Aorta (tissue), 5 donors: ENCODE results near the gene HRH2. TPM values are rescaled to one million over a fixed set of nuclear protein-coding genes. Genes with fewer than 3 reads are reported as not detected.

ENCODE experiments used
- ATAC-seq: fragments of 200-7000 bp; cut with Tn5 transposase; one replicate; pipeline ENCODE4 v1.9.1; 2022; ENCODE audit warnings: moderate library complexity; ENCODE audit not compliant: low FRiP score
- DNase-seq, 2 donors: peaks; one replicate each; pipeline ENCODE4 v3.0.0-alpha.2; 2020
- H3K27ac ChIP-seq, 2 donors: one replicate each; pipeline ENCODE4 v1.5.1; 2013; ENCODE audit warnings: low read length in 2 of 2, mild to moderate bottlenecking in 2 of 2, moderate library complexity in 2 of 2, control low read depth in 1 of 2, inconsistent platforms in 1 of 2, low read depth in 1 of 2
- H3K27me3 ChIP-seq, 2 donors: one replicate each; pipeline ENCODE4 v1.6.1; 2013; ENCODE audit warnings: control low read depth in 1 of 2, low read length in 1 of 2, mild to moderate bottlenecking in 1 of 2, moderate library complexity in 1 of 2; ENCODE audit not compliant: insufficient read depth in 2 of 2, control insufficient read depth in 1 of 2
- H3K36me3 ChIP-seq, 2 donors: one replicate each; pipeline ENCODE4 v1.6.1; 2013; ENCODE audit warnings: control low read depth in 1 of 2, low read length in 1 of 2, mild to moderate bottlenecking in 1 of 2; ENCODE audit not compliant: insufficient read depth in 2 of 2, control insufficient read depth in 1 of 2
- H3K4me1 ChIP-seq, 2 donors: one replicate each; pipeline ENCODE4 v1.6.1; 2013; ENCODE audit warnings: low read length in 2 of 2, control low read depth in 1 of 2, mild to moderate bottlenecking in 1 of 2, moderate library complexity in 1 of 2; ENCODE audit not compliant: insufficient read depth in 2 of 2, control insufficient read depth in 1 of 2
- H3K4me3 ChIP-seq, 2 donors: one replicate each; pipeline ENCODE4 v1.5.1; 2013; ENCODE audit warnings: low read length in 2 of 2, control low read depth in 1 of 2, mild to moderate bottlenecking in 1 of 2
- H3K9me3 ChIP-seq: one replicate; pipeline ENCODE4 v1.6.1; 2013; ENCODE audit warnings: mild to moderate bottlenecking, low read length; ENCODE audit not compliant: control insufficient read depth
- WGBS, 2 donors: extraction: QIAGEN DNeasy Blood & Tissue Kit; methylation state at CpG; one replicate each; pipeline ENCODE4 v1.1.7; 2013; 5-methylcytosine and 5-hydroxymethylcytosine counted together
- intact Hi-C, 2 donors: fragments of 100-400 bp; cut with DNase I; formaldehyde crosslinking; loops; one replicate each; pipeline versions ENCODE4 v1.14.2 to v1.15.0; 2022
- polyA plus RNA-seq, 2 donors: library from polyadenylated mRNA; stranded (reverse); fragments of 200-250 nt; gene quantifications; one replicate each; pipeline ENCODE4 v1.2.3, GENCODE V29; 2013
- total RNA-seq, 2 donors: library from RNA; stranded (reverse); fragmentation: NEBNext Ultra II Directional; extraction: Animal tissue kit (Norgen Biotek cat#: 25700); gene quantifications; one replicate each; pipeline ENCODE4 v1.2.1, GENCODE V29; 2021
- donor health status: healthy with polysubstance abuse.
- donor health status: Bipolar disorder and iron deficiency.
- donor health status: DM: no; HTN: no; CAD: no.
- donor health status: DM: no; HTN: no; CAD: no.
- donor health status: DM: yes; HTN: yes; CAD: no.

The HRH2 gene
- total and polyA plus RNA-seq, 4 donors: 1.1 to 15.3 (median 7.4) TPM

GRCh38 chr5:175746851-175747250 lies 89.0 kb downstream of the HRH2 start:
- DNase-seq (peak in 1 of 2 donors; percentile 17), ATAC-seq (no peak)
- intact Hi-C loops: no loop called here
- Histone ChIP-seq H3K4me1 (no peaks in the 10 kb centered on the region), H3K27me3 (no peaks in the 10 kb centered on the region), H3K9me3 (no peaks in the 10 kb centered on the region), H3K4me3 (no peak overlapping the region), H3K27ac (no peak overlapping the region), H3K36me3 (no peaks in the 10 kb centered on the region)
- WGBS, 2 donors: 17 to 25% methylated on average over 2 of the region's 2 CpGs

DNA sequence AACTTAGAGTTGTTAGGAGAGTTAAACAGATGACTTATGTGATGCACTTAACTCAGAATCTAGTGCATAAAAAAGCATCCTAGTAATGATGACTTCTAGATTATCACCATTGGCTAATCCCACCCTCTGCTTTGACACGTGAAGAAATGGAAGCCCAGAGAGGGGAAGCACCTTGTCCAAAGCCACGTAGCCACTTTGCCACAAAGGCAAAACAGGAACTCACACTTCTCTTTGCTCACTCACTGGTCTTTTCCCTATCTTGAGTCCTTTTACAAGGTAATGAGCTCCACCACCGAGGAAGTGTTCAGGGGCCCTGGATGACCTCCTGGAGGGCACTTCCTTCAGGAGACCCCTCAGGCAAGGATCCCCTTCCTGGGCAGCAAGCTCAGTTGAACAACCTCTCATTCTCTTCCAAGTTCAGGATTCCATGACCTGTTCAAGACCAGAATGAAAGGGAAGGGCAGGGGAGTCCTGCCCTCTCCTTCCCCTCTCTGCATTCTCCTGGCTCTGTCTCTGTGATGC lies 89.7 kb downstream of the HRH2 start:
- H3K4me3 ChIP-seq: no peak overlapping the region
- WGBS, 2 donors: 60 to 65% methylated on average over 3 of the region's 3 CpGs
- H3K4me1 ChIP-seq: no peaks in the 10 kb centered on the region
- ATAC-seq (no peak), DNase-seq (no peak)
- intact Hi-C loops: no loop called here
- H3K27me3 ChIP-seq: no peaks in the 10 kb centered on the region
- no peaks in the 10 kb centered on the region for H3K36me3 ChIP-seq
- no peaks in the 10 kb centered on the region for H3K9me3 ChIP-seq
- no peak overlapping the region for H3K27ac ChIP-seq

GRCh38 chr5:175748650-175749049 lies 90.8 kb downstream of the HRH2 start:
- no peaks in the 10 kb centered on the region for H3K9me3 ChIP-seq
- no peak for DNase-seq
- 62 to 64% methylated on average over 3 of the region's 3 CpGs for WGBS, 2 donors
- no peaks in the 10 kb centered on the region for H3K36me3 ChIP-seq
- H3K4me1 ChIP-seq: no peaks in the 10 kb centered on the region
- ATAC-seq: no peak
- no peak overlapping the region for H3K4me3 ChIP-seq
- no peaks in the 10 kb centered on the region for H3K27me3 ChIP-seq
- intact Hi-C loops: no loop called here
- no peak overlapping the region for H3K27ac ChIP-seq

DNA sequence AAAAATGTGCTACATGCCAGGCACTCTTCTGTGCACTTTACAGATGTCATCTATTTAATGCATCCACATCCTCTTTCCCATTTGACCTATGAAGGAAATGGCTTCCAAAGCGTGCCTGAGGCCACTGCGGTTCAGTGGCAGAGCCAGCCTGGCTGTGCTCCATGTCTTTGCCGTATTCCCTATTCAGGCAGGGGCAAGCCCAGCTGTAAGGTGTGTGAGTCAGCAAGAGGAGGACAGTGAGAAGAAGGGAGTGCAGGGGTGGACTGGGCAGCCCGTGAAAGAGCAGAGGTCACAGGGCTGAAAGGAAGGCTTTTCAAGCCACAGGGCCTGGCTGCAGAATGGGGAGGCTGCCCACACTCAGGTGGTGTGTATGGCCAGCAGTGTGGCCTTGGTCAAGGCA lies 91.7 kb downstream of the HRH2 start:
- H3K9me3 ChIP-seq: no peaks in the 10 kb centered on the region
- H3K4me1 ChIP-seq: no peaks in the 10 kb centered on the region
- ATAC-seq (no peak), DNase-seq (no peak)
- no peaks in the 10 kb centered on the region for H3K27me3 ChIP-seq
- WGBS, 2 donors: 74 to 84% methylated on average over 4 of the region's 4 CpGs
- no peaks in the 10 kb centered on the region for H3K36me3 ChIP-seq
- no peak overlapping the region for H3K4me3 ChIP-seq
- H3K27ac ChIP-seq: no peak overlapping the region
- intact Hi-C loops: no loop called here

DNA sequence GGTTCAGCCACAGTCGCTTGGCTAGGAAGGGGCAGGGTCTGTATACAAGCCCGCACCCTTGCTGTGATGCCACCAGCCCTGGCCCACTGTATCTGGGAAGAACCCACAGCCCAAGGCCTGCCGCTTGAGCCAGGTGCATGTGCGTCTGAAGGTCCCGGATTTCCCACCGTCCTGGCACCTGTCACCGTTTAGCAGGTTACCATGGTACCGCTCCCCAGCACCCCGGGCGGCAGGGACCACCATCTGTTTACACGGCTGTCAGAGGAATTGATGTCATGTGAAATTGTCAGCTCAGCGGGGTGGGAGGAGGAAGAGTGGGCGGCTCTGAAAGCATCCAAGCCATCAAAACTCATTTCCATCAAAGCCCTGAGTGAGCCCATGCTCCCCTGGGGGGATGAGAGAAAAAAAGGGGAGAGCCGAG lies 92.7 kb downstream of the HRH2 start:
- no peaks in the 10 kb centered on the region for H3K27me3 ChIP-seq
- H3K36me3 ChIP-seq: no peaks in the 10 kb centered on the region
- 21 to 28% methylated on average over 14 of the region's 14 CpGs for WGBS, 2 donors
- no peaks in the 10 kb centered on the region for H3K9me3 ChIP-seq
- no peak overlapping the region for H3K4me3 ChIP-seq
- DNase-seq: no peak
- ATAC-seq: no peak
- H3K27ac ChIP-seq: no peak overlapping the region
- no peaks in the 10 kb centered on the region for H3K4me1 ChIP-seq
- intact Hi-C loops: no loop called here

DNA sequence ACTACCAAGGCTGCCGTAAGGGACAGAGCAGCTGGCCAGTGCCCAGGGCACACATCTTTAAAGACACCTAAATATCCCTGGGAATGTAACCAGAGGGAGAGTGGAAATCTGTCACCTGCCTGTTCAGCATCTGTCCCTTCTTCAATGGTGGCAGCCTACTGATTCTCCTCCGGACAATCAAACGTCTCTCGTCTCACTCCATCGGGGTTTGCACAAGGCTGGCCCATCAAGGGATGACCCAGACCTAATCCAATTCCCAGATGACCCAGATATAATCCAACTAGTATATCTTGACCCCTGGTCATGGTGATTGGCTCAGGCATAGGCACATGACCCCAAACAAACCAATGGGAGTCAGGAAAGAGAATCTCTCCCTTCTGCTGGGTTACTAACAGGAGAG lies 93.5 kb downstream of the HRH2 start:
- Histone ChIP-seq H3K9me3 (no peaks in the 10 kb centered on the region), H3K4me1 (no peaks in the 10 kb centered on the region), H3K27ac (no peak overlapping the region), H3K36me3 (no peaks in the 10 kb centered on the region), H3K4me3 (no peak overlapping the region), H3K27me3 (no peaks in the 10 kb centered on the region)
- intact Hi-C loops: no loop called here
- WGBS, 2 donors: 87 to 89% methylated on average over 5 of the region's 5 CpGs
- ATAC-seq (no peak), DNase-seq (no peak)

- Histone ChIP-seq H3K36me3 (no peaks in the 10 kb centered on the region), H3K27ac (no peak overlapping the region), H3K27me3 (no peaks in the 10 kb centered on the region), H3K4me1 (no peaks in the 10 kb centered on the region), H3K4me3 (no peak overlapping the region), H3K9me3 (no peaks in the 10 kb centered on the region)
- no peak for ATAC-seq
- no peak for DNase-seq
- WGBS, 2 donors: 53 to 55% methylated on average over 10 of the region's 10 CpGs
- intact Hi-C loops: no loop called here
These were observed 95.1 kb downstream of the HRH2 start for GRCh38 chr5:175752826-175753535.

GRCh38 chr5:175753536-175754402 lies 95.9 kb downstream of the HRH2 start:
- H3K9me3 ChIP-seq: no peaks in the 10 kb centered on the region
- DNase-seq (no peak), ATAC-seq (no peak)
- no peak overlapping the region for H3K27ac ChIP-seq
- intact Hi-C loops: no loop called here
- H3K36me3 ChIP-seq: no peaks in the 10 kb centered on the region
- H3K27me3 ChIP-seq: no peaks in the 10 kb centered on the region
- no peaks in the 10 kb centered on the region for H3K4me1 ChIP-seq
- H3K4me3 ChIP-seq: no peak overlapping the region
- 68% methylated on average over 19 of the region's 19 CpGs for WGBS, 2 donors
